WTC11 (cell line): ENCODE results near the gene DIMT1. TPM values are rescaled to one million over a fixed set of nuclear protein-coding genes. Genes with fewer than 3 reads are reported as not detected.

Experiments used
- ATAC-seq: fragments of 200-7000 bp; cut with Tn5 transposase; 2 replicates; pipeline ENCODE4 v1.10.0; 2021; ENCODE audit warnings: mild to moderate bottlenecking, moderate library complexity
- CTCF ChIA-PET: fragments of 300-600 bp; sonication (Branson Sonifier 250); formaldehyde crosslinking; loops from one replicate; lab custom pipeline; 2021; ENCODE audit warnings: antibody characterized with exemption; lab: Charles Lee
- POLR2A ChIA-PET: fragments of 350-600 bp; sonication (Branson Sonifier 250); formaldehyde crosslinking; loops from one replicate; lab custom pipeline; 2021; ENCODE audit warnings: antibody characterized with exemption; lab: Charles Lee
- DNase-seq: peaks from one replicate; pipeline ENCODE4 v3.0.0; 2021; ENCODE audit warnings: low spot score
- H3K27ac Mint-ChIP-seq: 2 replicates; pipeline ENCODE4 v1.8.0; 2021; ENCODE audit warnings: mixed read lengths
- H3K27me3 Mint-ChIP-seq: 2 replicates; pipeline ENCODE4 v1.8.0; 2021; ENCODE audit warnings: low read depth, mild to moderate bottlenecking, moderate library complexity, mixed read lengths
- H3K36me3 Mint-ChIP-seq: 2 replicates; pipeline ENCODE4 v1.8.0; 2021; ENCODE audit warnings: mixed read lengths
- H3K4me1 Mint-ChIP-seq: 2 replicates; pipeline ENCODE4 v1.8.0; 2022; ENCODE audit warnings: mixed read lengths
- H3K4me3 Mint-ChIP-seq: 2 replicates; pipeline ENCODE4 v1.8.0; 2021; ENCODE audit warnings: mild to moderate bottlenecking, moderate library complexity, mixed read lengths
- H3K9me3 Mint-ChIP-seq: 2 replicates; pipeline ENCODE4 v1.8.0; 2021; ENCODE audit warnings: mixed read lengths
- ARID4B ChIP-seq: sonication (generic); formaldehyde crosslinking; IDR thresholded peaks from 2 replicates; pipeline ENCODE4 v1.8.0; 2023; ENCODE audit warnings: missing genetic modification reagents, mild to moderate bottlenecking, borderline replicate concordance
- ATF1 ChIP-seq: sonication (generic); formaldehyde crosslinking; IDR thresholded peaks from 2 replicates; pipeline ENCODE4 v1.8.1; 2023; ENCODE audit warnings: mild to moderate bottlenecking, moderate library complexity, missing genetic modification reagents
- ATF6 ChIP-seq: sonication (generic); formaldehyde crosslinking; IDR thresholded peaks from 2 replicates; pipeline ENCODE4 v1.8.1; 2023; ENCODE audit warnings: mild to moderate bottlenecking, missing genetic modification reagents
- CBFB ChIP-seq: sonication (generic); formaldehyde crosslinking; IDR thresholded peaks from 2 replicates; pipeline ENCODE4 v1.8.1; 2022; ENCODE audit warnings: mild to moderate bottlenecking, low read depth, missing genetic modification reagents
- CREB1 ChIP-seq: sonication (generic); formaldehyde crosslinking; IDR thresholded peaks from 2 replicates; pipeline ENCODE4 v1.8.0; 2023; ENCODE audit warnings: mild to moderate bottlenecking, missing genetic modification reagents
- CREM ChIP-seq: sonication (generic); formaldehyde crosslinking; IDR thresholded peaks from 2 replicates; pipeline ENCODE4 v1.8.1; 2022; ENCODE audit warnings: mild to moderate bottlenecking, missing genetic modification reagents, moderate library complexity
- E2F4 ChIP-seq: sonication (generic); formaldehyde crosslinking; IDR thresholded peaks from 2 replicates; pipeline ENCODE4 v1.8.1; 2022; ENCODE audit warnings: low read depth, mild to moderate bottlenecking, moderate library complexity, missing genetic modification reagents, borderline replicate concordance
- ETV6 ChIP-seq: sonication (generic); formaldehyde crosslinking; IDR thresholded peaks from 2 replicates; pipeline ENCODE4 v1.8.1; 2022; ENCODE audit warnings: mild to moderate bottlenecking, missing genetic modification reagents
- GRHL2 ChIP-seq: fragments of 250-450 bp; sonication (Bioruptor Pico); IDR thresholded peaks from 2 replicates; pipeline ENCODE4 v1.8.0; 2022; ENCODE audit warnings: mild to moderate bottlenecking, moderate library complexity; ENCODE audit not compliant: insufficient replicate concordance, severe bottlenecking
- GTF2I ChIP-seq: fragments of 250-450 bp; sonication (Bioruptor Pico); conservative IDR thresholded peaks from 2 replicates; pipeline ENCODE4 v1.4.0; 2021; ENCODE audit warnings: mild to moderate bottlenecking
- HMGA2 ChIP-seq: fragments of 250-450 bp; sonication (Bioruptor Pico); IDR thresholded peaks from 2 replicates; pipeline ENCODE4 v1.4.0; 2021; ENCODE audit warnings: mild to moderate bottlenecking, moderate library complexity
- IRF1 ChIP-seq: sonication (generic); formaldehyde crosslinking; IDR thresholded peaks from 2 replicates; pipeline ENCODE4 v1.8.0; 2023; ENCODE audit warnings: missing genetic modification reagents
- IRF2 ChIP-seq: sonication (generic); formaldehyde crosslinking; IDR thresholded peaks from 2 replicates; pipeline ENCODE4 v1.8.0; 2022; ENCODE audit warnings: low read depth, missing genetic modification reagents, borderline replicate concordance
- JAZF1 ChIP-seq: fragments of 250-450 bp; sonication (Bioruptor Pico); IDR thresholded peaks from 2 replicates; pipeline ENCODE4 v1.9.0; 2021; ENCODE audit warnings: moderate library complexity, mild to moderate bottlenecking, inconsistent platforms
- KAT7 ChIP-seq: sonication (generic); formaldehyde crosslinking; IDR thresholded peaks from 2 replicates; pipeline ENCODE4 v1.8.1; 2023; ENCODE audit warnings: missing genetic modification reagents, mild to moderate bottlenecking, borderline replicate concordance
- MAX ChIP-seq: sonication (generic); formaldehyde crosslinking; IDR thresholded peaks from 2 replicates; pipeline ENCODE4 v1.8.0; 2022; ENCODE audit warnings: mild to moderate bottlenecking, missing genetic modification reagents
- NFATC4 ChIP-seq: fragments of 250-450 bp; sonication (Bioruptor Pico); IDR thresholded peaks from 2 replicates; pipeline ENCODE4 v1.9.0; 2021; ENCODE audit warnings: mild to moderate bottlenecking
- NFYB ChIP-seq: sonication (generic); formaldehyde crosslinking; conservative IDR thresholded peaks from 2 replicates; pipeline ENCODE4 v1.8.0; 2022; ENCODE audit warnings: low read depth, missing genetic modification reagents
- PRRX2 ChIP-seq: fragments of 250-450 bp; sonication (Bioruptor Pico); IDR thresholded peaks from 2 replicates; pipeline ENCODE4 v1.8.0; 2021; ENCODE audit warnings: mild to moderate bottlenecking
- RELA ChIP-seq: sonication (generic); formaldehyde crosslinking; IDR thresholded peaks from 2 replicates; pipeline ENCODE4 v1.8.1; 2022; ENCODE audit warnings: missing genetic modification reagents, mild to moderate bottlenecking, borderline replicate concordance
- SOX15 ChIP-seq: fragments of 250-450 bp; sonication (Bioruptor Pico); IDR thresholded peaks from 2 replicates; pipeline ENCODE4 v1.9.0; 2021; ENCODE audit warnings: mild to moderate bottlenecking
- USF1 ChIP-seq: sonication (generic); formaldehyde crosslinking; IDR thresholded peaks from 2 replicates; pipeline ENCODE4 v1.8.0; 2022; ENCODE audit warnings: mild to moderate bottlenecking, missing genetic modification reagents
- USF2 ChIP-seq: sonication (generic); formaldehyde crosslinking; IDR thresholded peaks from 2 replicates; pipeline ENCODE4 v1.8.1; 2023; ENCODE audit warnings: mild to moderate bottlenecking, missing genetic modification reagents, moderate library complexity
- ZBTB21 ChIP-seq: sonication (generic); formaldehyde crosslinking; IDR thresholded peaks from 2 replicates; pipeline ENCODE4 v1.8.1; 2023; ENCODE audit warnings: mild to moderate bottlenecking, missing genetic modification reagents, borderline replicate concordance
- ZMAT4 ChIP-seq: fragments of 250-450 bp; sonication (Bioruptor Pico); IDR thresholded peaks from 2 replicates; pipeline ENCODE4 v1.9.0; 2021; ENCODE audit warnings: mild to moderate bottlenecking
- ZNF121 ChIP-seq: sonication (generic); formaldehyde crosslinking; IDR thresholded peaks from 2 replicates; pipeline ENCODE4 v1.8.0; 2023; ENCODE audit warnings: missing genetic modification reagents
- ZNF423 ChIP-seq: fragments of 250-450 bp; sonication (Bioruptor Pico); IDR thresholded peaks from 2 replicates; pipeline ENCODE4 v2.1.2; 2022; ENCODE audit warnings: mild to moderate bottlenecking, moderate library complexity
- ZNF671 ChIP-seq: fragments of 250-450 bp; sonication (Bioruptor Pico); IDR thresholded peaks from 2 replicates; pipeline ENCODE4 v1.8.0; 2021; ENCODE audit warnings: mild to moderate bottlenecking
- total RNA-seq: library from RNA; stranded (reverse); gene quantifications from 3 replicates; pipeline ENCODE4 v1.2.3, GENCODE V29; 2021

DIMT1 gene
- total RNA-seq, 1 experiment from 2014 or later, result 33.9 TPM

GRCh38 chr5:62419609-62420008 lies 15.9 kb upstream of the DIMT1 start:
- H3K27me3 Mint-ChIP-seq, result no peaks in the 10 kb centered on the region
- ATAC-seq, result no peak
- CTCF ChIA-PET, result no interaction called here

GRCh38 chr5:62418462-62419076 lies 14.9 kb upstream of the DIMT1 start:
- H3K9me3 Mint-ChIP-seq, result peaks cover 5% of the 10 kb centered on the region
- ATAC-seq, result no peak
- H3K4me3 Mint-ChIP-seq, result no peak overlapping the region
- H3K27me3 Mint-ChIP-seq, result no peaks in the 10 kb centered on the region
- H3K36me3 Mint-ChIP-seq, result peaks cover 2% of the 10 kb centered on the region
- no peak for DNase-seq
- H3K4me1 Mint-ChIP-seq, result peaks cover 6% of the 10 kb centered on the region
- POLR2A ChIA-PET, result interaction anchor here (0.7 kb wide), 1 partner anchor 17 kb away, joined by 3 read pairs; no protein-coding TSS in a partner anchor
- CTCF ChIA-PET, result no interaction called here
- H3K27ac Mint-ChIP-seq, result no peak overlapping the region
- TF ChIP-seq USF2 (CRISPR knock-in tag) (no peak), IRF2 (CRISPR knock-in tag) (no peak), ATF6 (CRISPR knock-in tag) (no peak), ARID4B (CRISPR knock-in tag) (no peak), SOX15 (CRISPR knock-in tag) (no peak), ZNF671 (CRISPR knock-in tag) (no peak), E2F4 (no peak), NFATC4 (CRISPR knock-in tag) (no peak), PRRX2 (CRISPR knock-in tag) (no peak), ZMAT4 (CRISPR knock-in tag) (no peak), HMGA2 (CRISPR knock-in tag) (no peak), ZNF423 (CRISPR knock-in tag) (no peak), NFYB (CRISPR knock-in tag) (no peak)

More at GRCh38 chr5:62419609-62420008, 15.9 kb upstream of the DIMT1 start:
- no peaks in the 10 kb centered on the region for H3K4me1 Mint-ChIP-seq
- no peak overlapping the region for H3K4me3 Mint-ChIP-seq
- H3K36me3 Mint-ChIP-seq, result peaks cover 2% of the 10 kb centered on the region
- H3K27ac Mint-ChIP-seq, result no peak overlapping the region
- H3K9me3 Mint-ChIP-seq, result peaks cover 9% of the 10 kb centered on the region
- no peak for DNase-seq
- TF ChIP-seq GTF2I (CRISPR knock-in tag) (no peak), ZBTB21 (CRISPR knock-in tag) (no peak), CBFB (no peak), CREM (CRISPR knock-in tag) (no peak), NFATC4 (CRISPR knock-in tag) (no peak), ZNF671 (CRISPR knock-in tag) (no peak), ZNF121 (CRISPR knock-in tag) (no peak), CREB1 (no peak), ETV6 (CRISPR knock-in tag) (no peak), JAZF1 (no peak), RELA (CRISPR knock-in tag) (no peak), ZMAT4 (CRISPR knock-in tag) (no peak), SOX15 (CRISPR knock-in tag) (no peak), KAT7 (no peak), MAX (CRISPR knock-in tag) (no peak), USF1 (no peak), GRHL2 (CRISPR knock-in tag) (no peak), ATF1 (CRISPR knock-in tag) (no peak), IRF1 (CRISPR knock-in tag) (no peak)
- POLR2A ChIA-PET, result no interaction called here
